Skin epidermis (tissue), 12 donors: ENCODE results near the gene RCBTB2.
"Not testable (repeated sequence)": the region's sequence is repeated elsewhere in the genome, so short reads cannot be mapped to it uniquely, and the experiment has no call there.

Experiments
- H3K27ac ChIP-seq, 21 experiments: fragments of 200-600 bp; sonication (generic) in 11 of 21; one replicate each; pipeline ENCODE4 v1.5.0; 2020; ENCODE audit warnings: mild to moderate bottlenecking in 3 of 21, inconsistent platforms in 2 of 21, moderate library complexity in 2 of 21
- H3K4me3 ChIP-seq, 7 experiments: fragments of 200-600 bp; sonication (generic) in 2 of 7; one replicate each; pipeline ENCODE4 v1.5.0; 2020; ENCODE audit warnings: inconsistent platforms in 2 of 7, mild to moderate bottlenecking in 2 of 7, moderate library complexity in 1 of 7

The RCBTB2 gene

DNA sequence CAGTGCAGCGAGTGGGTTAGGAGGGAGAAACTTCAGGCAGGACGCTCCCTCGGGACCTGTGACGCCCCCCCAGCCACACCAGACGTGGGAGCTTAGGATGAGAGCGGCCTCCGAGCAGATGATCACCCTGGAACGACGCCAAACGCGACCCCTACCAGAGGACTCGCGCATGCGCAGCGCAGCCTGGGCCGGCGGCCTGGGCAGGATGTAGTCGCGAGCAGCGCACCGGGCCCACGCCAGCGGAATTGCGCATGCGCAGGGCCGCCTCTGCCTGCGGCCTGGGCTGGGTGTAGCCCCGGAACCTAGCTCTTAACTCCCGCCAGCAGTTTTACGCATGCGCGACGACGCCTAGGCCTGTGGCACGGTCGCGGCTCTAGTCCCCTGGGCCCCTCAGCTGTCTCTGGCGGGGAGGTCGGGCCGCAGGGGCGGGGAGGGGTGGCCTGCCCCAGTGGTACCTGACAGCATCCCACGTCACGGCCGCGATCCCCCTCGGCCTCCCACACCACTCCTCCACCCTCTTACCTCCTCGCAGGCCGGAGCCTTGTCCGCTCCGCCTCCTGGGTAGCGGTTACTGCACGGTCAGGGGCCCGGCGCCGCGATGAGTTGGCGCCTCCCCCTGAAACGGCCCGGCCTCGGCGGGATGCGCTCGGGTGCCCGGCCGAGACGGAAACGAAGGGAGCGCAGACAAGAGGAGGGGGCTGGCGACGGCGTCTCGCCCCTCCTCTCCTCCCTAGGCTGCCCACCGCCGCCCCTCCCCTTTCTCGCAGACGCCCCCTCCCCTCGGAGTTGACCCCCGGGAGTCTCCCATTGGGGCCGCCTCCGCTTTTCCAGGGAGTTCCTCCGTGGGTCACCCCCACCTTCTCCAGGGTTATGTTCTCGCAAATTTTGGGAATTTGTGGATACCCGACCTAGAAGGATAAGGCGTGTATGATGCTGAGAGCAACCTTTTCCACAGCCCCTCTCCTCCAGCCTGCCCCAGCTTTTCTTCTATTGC, at the start of gene RCBTB2:
Gene RCBTB2, minus strand, starts transcription at position 575 of the 994 bp plus-strand sequence. CDS start 11,141 bp downstream, outside the sequence.
- Histone ChIP-seq H3K4me3 (peak within 1 kb of the TSS; percentile 48 to 84 (median 67)), H3K27ac (peak within 1 kb of the TSS; percentile 91 to 100 (median 98))

DNA sequence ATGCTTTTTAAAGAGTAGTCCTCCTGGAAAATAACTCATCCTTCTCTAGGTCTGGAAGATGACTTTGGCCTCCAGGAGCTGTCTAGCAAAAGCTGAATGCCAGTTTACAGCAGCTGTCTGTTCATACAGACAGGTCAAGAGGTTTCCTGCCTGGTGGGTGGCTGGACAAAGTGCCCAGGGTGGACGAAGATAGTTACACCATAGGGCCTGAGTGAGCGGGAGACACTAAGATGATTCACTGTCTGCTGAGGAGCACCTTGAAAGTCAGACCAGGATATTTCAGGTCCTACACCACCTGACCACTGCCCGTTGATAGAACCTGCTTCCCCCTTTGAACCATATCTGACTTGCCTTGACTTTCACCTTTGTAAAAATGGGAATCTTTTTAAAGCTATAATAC, 49.2 kb upstream of the RCBTB2 start:
- no peak overlapping the region for H3K4me3 ChIP-seq
- H3K27ac ChIP-seq = peak overlapping the region in 2 of 21 experiments; percentile 16 to 41

GRCh38 chr13:48580896-48581295, 48.0 kb upstream of the RCBTB2 start:
- Histone ChIP-seq H3K4me3 (no peak overlapping the region), H3K27ac (peak overlapping the region in 3 of 21 experiments; percentile 21 to 62 (median 45))

GRCh38 chr13:48580185-48580803, 47.4 kb upstream of the RCBTB2 start:
- Histone ChIP-seq H3K27ac (peak overlapping the region in 6 of 21 experiments; percentile 41 to 78 (median 66)), H3K4me3 (no peak overlapping the region)

GRCh38 chr13:48579919-48580180, 47.0 kb upstream of the RCBTB2 start:
- peak overlapping the region in 15 of 21 experiments; percentile 5 to 78 (median 59) for H3K27ac ChIP-seq
- not testable (repeated sequence) for H3K4me3 ChIP-seq

DNA sequence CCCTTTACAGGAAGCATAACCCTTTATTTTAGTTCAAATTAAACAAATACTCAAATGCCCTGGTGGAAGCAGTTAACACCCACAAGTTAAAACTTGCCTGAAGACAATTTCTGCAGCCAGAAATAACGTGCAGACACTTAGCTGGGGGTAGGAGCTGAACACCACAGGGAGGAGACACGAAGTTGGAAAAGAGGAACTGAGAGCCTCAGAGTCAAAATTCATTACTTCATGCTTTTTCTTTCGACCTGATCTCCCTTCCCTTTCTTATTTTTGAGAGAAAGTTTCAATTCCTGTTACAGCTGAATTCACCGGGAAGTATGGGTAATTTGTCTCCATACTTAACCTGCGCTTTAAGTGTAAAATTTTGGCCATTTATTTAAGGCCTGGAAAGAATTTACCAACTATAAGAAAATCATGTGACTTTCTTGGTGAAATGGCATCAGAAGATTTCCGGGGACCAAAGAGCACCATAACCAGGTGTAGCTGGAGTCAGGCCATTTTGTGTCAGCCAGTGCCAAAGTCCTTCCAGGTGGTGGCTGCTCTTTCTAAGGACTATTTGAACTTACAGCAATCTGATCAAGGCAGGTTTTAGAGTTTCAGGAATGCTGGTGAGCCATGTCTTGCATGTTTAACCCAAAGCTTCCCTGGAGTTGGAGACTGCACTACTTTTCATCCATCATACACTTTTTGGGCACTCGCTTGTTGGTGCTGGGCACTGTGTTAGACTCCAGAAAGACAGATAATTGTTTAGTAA, 46.5 kb upstream of the RCBTB2 start:
- peak overlapping the region in 17 of 21 experiments; percentile 5 to 78 (median 61) for H3K27ac ChIP-seq
- no peak overlapping the region for H3K4me3 ChIP-seq

- H3K27ac ChIP-seq = peak overlapping the region in 16 of 21 experiments; percentile 5 to 78 (median 60)
- no peak overlapping the region for H3K4me3 ChIP-seq
These were observed 45.8 kb upstream of the RCBTB2 start for GRCh38 chr13:48578516-48579164.

DNA sequence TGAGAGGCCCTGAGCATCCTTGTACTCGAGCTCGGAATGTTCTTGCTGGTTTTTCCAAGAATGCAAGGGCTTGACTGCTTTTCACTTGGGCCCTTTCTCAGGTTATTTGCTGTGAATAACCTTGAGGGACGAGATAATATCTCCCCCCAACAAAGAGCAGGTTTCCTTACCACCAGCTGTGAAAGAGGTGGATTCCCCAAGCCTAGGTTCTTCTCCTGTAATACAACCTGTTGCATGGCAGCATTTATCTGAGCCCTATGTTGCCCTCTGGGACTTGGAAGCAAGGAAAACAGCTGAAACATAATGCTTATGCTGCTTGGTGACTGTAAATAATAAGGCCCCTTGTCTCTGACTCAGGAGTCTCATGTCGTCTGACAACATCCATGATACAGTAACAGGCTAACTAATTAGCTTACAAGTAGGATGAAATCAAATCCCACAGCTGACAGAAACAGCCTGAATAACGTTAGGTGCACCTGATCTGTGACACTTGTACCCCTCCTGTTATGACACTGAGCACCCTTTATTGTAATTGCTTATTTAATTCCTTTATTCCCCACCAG, 43.6 kb upstream of the RCBTB2 start:
- H3K4me3 ChIP-seq = no peak overlapping the region
- peak overlapping the region in 1 of 21 experiments; percentile 5 for H3K27ac ChIP-seq

GRCh38 chr13:48575031-48575430, 42.2 kb upstream of the RCBTB2 start:
- H3K27ac ChIP-seq = peak overlapping the region in 5 of 21 experiments; percentile 16 to 87 (median 37)
- no peak overlapping the region for H3K4me3 ChIP-seq

- peak overlapping the region in 8 of 21 experiments; percentile 3 to 87 (median 32) for H3K27ac ChIP-seq
- H3K4me3 ChIP-seq = no peak overlapping the region
These were observed 41.3 kb upstream of the RCBTB2 start for GRCh38 chr13:48574041-48574796.

DNA sequence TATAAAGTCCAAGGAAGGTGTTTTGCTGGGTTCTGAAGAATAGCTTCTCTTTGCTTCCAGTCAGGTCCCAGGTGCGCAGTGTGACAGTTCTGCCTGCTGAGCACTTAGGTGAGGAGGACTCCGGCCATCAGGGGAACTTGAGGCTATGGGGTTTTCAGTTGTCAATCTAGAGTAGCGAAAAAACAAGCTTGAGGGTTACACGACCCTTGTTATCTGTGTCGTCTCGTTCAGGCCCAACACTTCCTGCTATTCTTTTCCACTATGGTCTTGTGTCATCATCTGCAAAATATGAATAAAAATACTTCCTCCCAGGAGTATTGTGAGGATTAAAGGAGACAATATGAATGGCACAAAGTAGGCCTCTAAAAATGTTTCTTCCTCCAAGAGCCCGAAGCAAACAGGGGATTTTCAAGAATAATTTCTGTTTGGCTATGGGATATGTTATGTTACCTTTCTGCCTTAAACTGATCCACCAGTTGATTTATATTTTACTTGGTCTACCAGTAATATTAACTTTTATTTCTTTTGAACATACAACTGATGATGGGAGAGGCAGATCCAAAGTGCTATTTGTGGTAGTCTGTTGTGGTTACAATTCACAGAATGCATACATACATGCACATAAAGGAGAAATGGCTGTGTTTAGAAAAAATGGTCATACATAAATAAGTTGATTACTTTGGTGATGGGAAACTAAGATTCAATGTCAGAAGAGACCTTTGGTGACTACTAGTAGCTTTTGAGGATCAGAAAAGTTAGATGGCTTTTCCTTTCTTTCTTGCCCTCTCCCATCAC, 40.5 kb upstream of the RCBTB2 start:
- Histone ChIP-seq H3K27ac (peak overlapping the region in 13 of 21 experiments; percentile 3 to 90 (median 55)), H3K4me3 (no peak overlapping the region)

GRCh38 chr13:48571126-48571913, 38.4 kb upstream of the RCBTB2 start:
- H3K27ac ChIP-seq = peak overlapping the region in 20 of 21 experiments; percentile 17 to 90 (median 78)
- peak overlapping the region in 1 of 7 experiments; percentile 13 for H3K4me3 ChIP-seq

GRCh38 chr13:48570216-48570828, 37.4 kb upstream of the RCBTB2 start:
- H3K4me3 ChIP-seq = no peak overlapping the region
- H3K27ac ChIP-seq = peak overlapping the region in 18 of 21 experiments; percentile 9 to 90 (median 80)

DNA sequence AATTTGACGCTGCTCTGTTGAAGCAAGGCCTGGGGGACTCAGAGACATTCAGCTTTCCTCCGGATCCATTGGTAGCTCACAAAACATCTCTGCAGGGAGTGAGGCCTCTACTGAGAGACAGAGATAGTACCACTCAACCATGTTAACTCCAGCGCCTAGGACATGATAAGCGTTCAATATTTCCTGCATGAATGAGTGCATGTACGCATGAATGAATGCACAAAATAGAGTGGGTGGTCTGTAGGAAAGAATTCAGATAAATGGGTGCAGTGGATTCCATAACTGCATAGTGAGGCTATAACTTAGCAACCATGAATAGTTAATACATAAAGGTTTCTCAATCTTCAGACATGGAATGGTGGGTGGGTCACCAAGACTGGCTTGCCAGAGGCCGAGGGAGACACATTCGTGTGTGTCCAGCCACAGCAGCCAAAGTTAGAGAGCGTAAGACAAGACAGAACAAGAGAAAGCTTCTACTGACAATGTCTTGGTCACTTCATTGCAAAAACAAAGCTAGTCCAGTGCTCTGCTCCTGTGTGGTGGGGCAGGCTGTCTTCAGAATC, 36.3 kb upstream of the RCBTB2 start:
- Histone ChIP-seq H3K27ac (peak overlapping the region in 19 of 21 experiments; percentile 14 to 90 (median 71)), H3K4me3 (no peak overlapping the region)

GRCh38 chr13:48568370-48569103, 35.7 kb upstream of the RCBTB2 start:
- peak overlapping the region in 20 of 21 experiments; percentile 14 to 90 (median 65) for H3K27ac ChIP-seq

More at GRCh38 chr13:48568370-48569103, 35.7 kb upstream of the RCBTB2 start:
- no peak overlapping the region for H3K4me3 ChIP-seq
